Measurements from ENCODE around the gene ZNF83. TPM values are rescaled to one million over a fixed set of nuclear protein-coding genes. Genes with fewer than 3 reads are reported as not detected.

Gene ZNF83
- total RNA-seq, 1 experiment from 2014 or later, result 31.6 TPM

DNA sequence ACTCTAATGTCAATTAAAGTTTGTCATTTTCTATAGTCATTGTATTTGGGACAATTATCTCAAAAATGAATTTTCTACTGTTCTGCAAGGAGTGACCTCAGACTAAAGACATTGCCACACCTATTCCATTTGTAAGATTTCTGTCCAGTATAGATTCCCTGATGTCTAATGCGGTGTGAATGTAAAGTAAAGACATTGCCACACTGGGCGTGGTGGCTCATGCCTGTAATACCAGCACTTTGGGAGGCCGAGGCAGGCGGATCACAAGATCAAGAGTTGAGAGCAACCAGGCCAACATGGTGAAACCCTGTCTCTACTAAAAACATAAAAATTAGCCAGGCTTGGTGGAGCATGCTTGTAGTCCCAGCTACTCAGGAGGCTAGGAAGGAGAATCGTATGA is 13.8 kb upstream of the ZNF83 start:
- H2AK5ac ChIP-seq (ENCODE audit: insufficient read length, low read length), result no peak overlapping the region
- H4K5ac ChIP-seq (ENCODE audit: insufficient read length, low read depth, low read length), result no peak overlapping the region
- H2BK15ac ChIP-seq (ENCODE audit: low read depth, low read length), result no peak overlapping the region
- no peak overlapping the region for H3K56ac ChIP-seq (ENCODE audit: insufficient read length, low read depth, low read length)
- no peak for DNase-seq
- Mint-ChIP-seq H3K36me3 (ENCODE audit: insufficient read depth in 1 of 3, low read depth in 3 of 3) (peaks cover 19 to 28% (median 25%) of the 10 kb centered on the region in 3 experiments; a peak in 6 of 7 replicates), H3K27ac (no peak overlapping the region), H3K4me1 (no peaks in the 10 kb centered on the region), H3K9me3 (peaks cover under 1 to 8% of the 10 kb centered on the region in 2 experiments; a peak in 4 of 5 replicates), H3K4me3 (no peak overlapping the region), H3K27me3 (ENCODE audit: low read depth) (no peaks in the 10 kb centered on the region)
- no peak overlapping the region for H3T11ph ChIP-seq (ENCODE audit: low read length)
- no peak overlapping the region for H2BK5ac ChIP-seq (ENCODE audit: insufficient read length, low read length)
- no peak overlapping the region for H3K18ac ChIP-seq (ENCODE audit: insufficient read length, low read depth, low read length)
- no peak overlapping the region for H3K4ac ChIP-seq (ENCODE audit: low read depth, low read length)
- H2BK12ac ChIP-seq (ENCODE audit: insufficient read length, low read depth, low read length), result no peak overlapping the region
- no CpG with 5 or more reads among the region's 5 CpGs for WGBS (ENCODE audit: extremely low coverage, insufficient read length, low lambda C conversion rate)
- H3K27ac ChIP-seq (ENCODE audit: insufficient read length, low read depth, low read length), result no peak overlapping the region
- H4K8ac ChIP-seq (replicated peaks; ENCODE audit: insufficient read length, low read depth, low read length), result no peak overlapping the region
- no peaks in the 10 kb centered on the region for H3K4me1 ChIP-seq (ENCODE audit: insufficient read depth, low read length)
- no peaks in the 10 kb centered on the region for H3K79me1 ChIP-seq (ENCODE audit: insufficient read depth, low read depth, low read length, poor library complexity, severe bottlenecking)
- H3K23me2 ChIP-seq (ENCODE audit: insufficient read length, low read depth, low read length, poor library complexity, severe bottlenecking), result no peaks in the 10 kb centered on the region
- no peaks in the 10 kb centered on the region for H4K20me1 ChIP-seq (ENCODE audit: control insufficient read depth, insufficient read depth, insufficient read length)
- H2BK20ac ChIP-seq (ENCODE audit: low read depth, low read length, poor library complexity, severe bottlenecking), result no peak overlapping the region
- no peak overlapping the region for H3K4me2 ChIP-seq (ENCODE audit: insufficient read depth, insufficient read length, low read length)
- TF ChIP-seq, protein P1, sequence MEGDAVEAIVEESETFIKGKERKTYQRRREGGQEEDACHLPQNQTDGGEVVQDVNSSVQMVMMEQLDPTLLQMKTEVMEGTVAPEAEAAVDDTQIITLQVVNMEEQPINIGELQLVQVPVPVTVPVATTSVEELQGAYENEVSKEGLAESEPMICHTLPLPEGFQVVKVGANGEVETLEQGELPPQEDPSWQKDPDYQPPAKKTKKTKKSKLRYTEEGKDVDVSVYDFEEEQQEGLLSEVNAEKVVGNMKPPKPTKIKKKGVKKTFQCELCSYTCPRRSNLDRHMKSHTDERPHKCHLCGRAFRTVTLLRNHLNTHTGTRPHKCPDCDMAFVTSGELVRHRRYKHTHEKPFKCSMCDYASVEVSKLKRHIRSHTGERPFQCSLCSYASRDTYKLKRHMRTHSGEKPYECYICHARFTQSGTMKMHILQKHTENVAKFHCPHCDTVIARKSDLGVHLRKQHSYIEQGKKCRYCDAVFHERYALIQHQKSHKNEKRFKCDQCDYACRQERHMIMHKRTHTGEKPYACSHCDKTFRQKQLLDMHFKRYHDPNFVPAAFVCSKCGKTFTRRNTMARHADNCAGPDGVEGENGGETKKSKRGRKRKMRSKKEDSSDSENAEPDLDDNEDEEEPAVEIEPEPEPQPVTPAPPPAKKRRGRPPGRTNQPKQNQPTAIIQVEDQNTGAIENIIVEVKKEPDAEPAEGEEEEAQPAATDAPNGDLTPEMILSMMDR (conservative IDR thresholded peaks at IDR 0.05), result no peak
- no peak overlapping the region for H3K23ac ChIP-seq (ENCODE audit: insufficient read length, low read depth, low read length)
- no peak overlapping the region for H2AFZ ChIP-seq (ENCODE audit: low read length)
- H3K14ac ChIP-seq (ENCODE audit: insufficient read depth, low read length), result no peak overlapping the region
- no peak overlapping the region for H3K9ac ChIP-seq (ENCODE audit: extremely low read depth, insufficient read length, low read length)
- no peaks in the 10 kb centered on the region for H3K79me2 ChIP-seq (ENCODE audit: insufficient read depth, low read length)
- H3K9me3 ChIP-seq (ENCODE audit: control insufficient read depth, low read depth, low read length), result no peaks in the 10 kb centered on the region
- H2BK120ac ChIP-seq (ENCODE audit: low read depth, low read length, poor library complexity, severe bottlenecking), result no peak overlapping the region
- H3K27me3 ChIP-seq (ENCODE audit: insufficient read depth, low read length), result no peaks in the 10 kb centered on the region
- no peak overlapping the region for H4K91ac ChIP-seq (ENCODE audit: insufficient read length, low read depth, low read length)
